Kidney (tissue), 14 donors: Measurements from ENCODE around the gene AGER. TPM values are rescaled to one million over a fixed set of nuclear protein-coding genes. Genes with fewer than 3 reads are reported as not detected.

Experiments
- DNase-seq, 5 donors: peaks; one replicate each; pipeline ENCODE4 v3.0.0-alpha.2; 2013 to 2020
- FAIRE-seq: peaks from 2 replicates; lab custom pipeline; 2012; peaks lifted over from hg19 to GRCh38; lab: Jason Lieb, UNC
- H3K27ac ChIP-seq, 2 donors: one replicate each; pipeline ENCODE4 v1.7.0; 2013; ENCODE audit warnings: low read depth in 2 of 2, low read length in 2 of 2, inconsistent platforms in 1 of 2
- H3K27me3 ChIP-seq: one replicate; pipeline ENCODE4 v1.7.1; 2013; ENCODE audit warnings: low read length, inconsistent platforms; ENCODE audit not compliant: control insufficient read depth, insufficient read depth
- H3K36me3 ChIP-seq, 3 donors: one replicate each; pipeline versions ENCODE4 v1.7.0 to v1.7.1; 2013; ENCODE audit warnings: low read length in 3 of 3, control low read depth in 1 of 3, inconsistent platforms in 1 of 3; ENCODE audit not compliant: insufficient read depth in 3 of 3, control insufficient read depth in 2 of 3
- H3K4me1 ChIP-seq, 3 donors: one replicate each; pipeline versions ENCODE4 v1.7.0 to v1.7.1; 2013; ENCODE audit warnings: low read length in 3 of 3, inconsistent platforms in 1 of 3, low read depth in 1 of 3; ENCODE audit not compliant: control insufficient read depth in 2 of 3, insufficient read depth in 2 of 3
- H3K4me3 ChIP-seq, 3 donors: one replicate each; pipeline versions ENCODE4 v1.7.0 to v1.8.1; 2013; ENCODE audit warnings: low read length in 3 of 3, control low read depth in 1 of 3, inconsistent platforms in 1 of 3
- H3K9ac ChIP-seq, 3 donors: one replicate each; pipeline versions ENCODE4 v1.7.0 to v1.7.1; 2013; ENCODE audit warnings: low read length in 3 of 3, control low read depth in 1 of 3, inconsistent platforms in 1 of 3
- H3K9me3 ChIP-seq, 3 donors: one replicate each; pipeline versions ENCODE4 v1.7.0 to v1.7.1; 2013; ENCODE audit warnings: low read length in 3 of 3, control low read depth in 1 of 3, inconsistent platforms in 1 of 3; ENCODE audit not compliant: control insufficient read depth in 2 of 3, insufficient read depth in 1 of 3
- intact Hi-C: fragments of 100-400 bp; cut with DNase I; formaldehyde crosslinking; loops from one replicate; pipeline ENCODE4 v1.11.1; 2022
- polyA plus RNA-seq: library from polyadenylated mRNA; stranded (reverse); fragments of 350-450 nt; fragmentation: Illumina TruSeq; extraction: RNeasy Lipid Tissue Mini Kit (QIAGEN cat#74804); gene quantifications from one replicate; pipeline ENCODE4 v1.2.3, GENCODE V29; 2014; ENCODE audit warnings: low read depth, low replicate concordance; ENCODE audit not compliant: insufficient read depth
- total RNA-seq: library from RNA; stranded (reverse); fragmentation: NEBNext Ultra II Directional; extraction: Animal tissue kit (Norgen Biotek cat#: 25700); gene quantifications from one replicate; pipeline ENCODE4 v1.2.1, GENCODE V29; 2021
- TF ChIP-seq, protein P1 (sequence below): IDR thresholded peaks from 3 replicates; pipeline ENCODE4 v1.5.1; 2012; ENCODE audit warnings: mild to moderate bottlenecking, moderate library complexity, borderline replicate concordance; ENCODE audit not compliant: insufficient read depth; ENCODE audit errors: extremely low read depth
- donor health status: control.
- donor health status: control.
- donor health status: control.
- donor health status: control.
- donor health status: control.
- donor health status: DM: yes; HTN: yes; CAD: no.
- donor health status: Normal renal cell carcinoma (clear cell type).

AGER gene
- total and polyA plus RNA-seq, 2 donors from 2014 or later = 7.1 to 13.0 TPM

DNA sequence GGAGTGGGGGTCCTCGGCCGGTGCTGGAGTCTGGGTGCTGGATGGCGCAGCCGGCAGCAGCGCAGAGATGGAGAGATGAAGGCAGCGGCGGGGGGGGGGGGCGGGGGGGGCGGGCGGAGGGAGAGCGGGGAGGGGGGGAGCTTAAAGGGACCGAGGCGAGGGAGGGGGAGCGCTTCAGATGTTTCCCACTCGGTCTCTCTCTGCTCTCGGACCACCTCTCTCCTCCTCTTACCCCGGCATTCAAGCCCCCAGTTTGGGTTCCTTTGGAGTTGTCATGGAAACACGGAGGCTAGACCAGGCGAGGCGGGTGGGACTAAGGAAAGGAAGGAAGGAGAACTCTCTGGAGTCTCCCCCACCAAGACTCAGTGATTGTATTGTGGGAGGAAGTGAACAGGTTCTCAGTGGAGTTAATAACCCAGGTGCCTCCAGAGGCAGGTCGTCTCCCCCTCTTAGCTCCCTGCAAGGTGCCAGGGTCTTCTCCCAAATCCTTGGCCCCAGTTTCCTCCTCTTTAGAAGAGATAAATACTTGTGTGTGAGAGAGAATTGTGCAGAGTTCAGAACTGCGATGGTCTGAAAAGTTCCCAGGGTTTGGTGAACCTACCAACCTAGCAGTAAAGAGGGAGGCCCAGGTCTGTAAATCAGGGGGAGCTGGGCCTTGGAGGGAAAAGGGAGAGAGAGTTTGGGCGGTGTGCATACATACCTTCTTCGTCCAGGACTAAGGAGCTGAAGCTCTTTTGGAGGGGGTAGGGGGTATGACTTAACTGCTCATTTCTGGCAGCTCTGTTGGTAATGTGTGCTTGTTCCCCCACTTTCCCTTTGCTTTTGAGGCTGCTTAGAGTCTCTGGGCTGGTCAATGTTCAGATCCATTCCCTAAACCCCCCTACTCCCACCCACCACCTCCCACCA is 31.9 kb downstream of the AGER start, which contains the start of gene PRRT1:
Gene PRRT1 (minus strand): TSS at position 77 of the 906 bp plus-strand sequence. CDS start 112 bp downstream, outside the sequence.
- intact Hi-C loops = no loop called here
- Histone ChIP-seq H3K4me1 (peaks cover 4 to 20% (median 13%) of the 10 kb centered on the region in 3 donors), H3K36me3 (peaks cover 0 to 13% (median 4%) of the 10 kb centered on the region in 3 donors), H3K9me3 (no peaks in the 10 kb centered on the region), H3K27me3 (no peaks in the 10 kb centered on the region), H3K27ac (no peak within 1 kb of the TSS), H3K9ac (peak within 1 kb of the TSS in 2 of 3 donors; percentile 37 to 82), H3K4me3 (peak within 1 kb of the TSS; percentile 36 to 99 (median 96))
- DNase-seq (peak in 3 of 5 donors; percentile 37 to 76 (median 46)), FAIRE-seq (no peak)
- TF ChIP-seq, protein P1, sequence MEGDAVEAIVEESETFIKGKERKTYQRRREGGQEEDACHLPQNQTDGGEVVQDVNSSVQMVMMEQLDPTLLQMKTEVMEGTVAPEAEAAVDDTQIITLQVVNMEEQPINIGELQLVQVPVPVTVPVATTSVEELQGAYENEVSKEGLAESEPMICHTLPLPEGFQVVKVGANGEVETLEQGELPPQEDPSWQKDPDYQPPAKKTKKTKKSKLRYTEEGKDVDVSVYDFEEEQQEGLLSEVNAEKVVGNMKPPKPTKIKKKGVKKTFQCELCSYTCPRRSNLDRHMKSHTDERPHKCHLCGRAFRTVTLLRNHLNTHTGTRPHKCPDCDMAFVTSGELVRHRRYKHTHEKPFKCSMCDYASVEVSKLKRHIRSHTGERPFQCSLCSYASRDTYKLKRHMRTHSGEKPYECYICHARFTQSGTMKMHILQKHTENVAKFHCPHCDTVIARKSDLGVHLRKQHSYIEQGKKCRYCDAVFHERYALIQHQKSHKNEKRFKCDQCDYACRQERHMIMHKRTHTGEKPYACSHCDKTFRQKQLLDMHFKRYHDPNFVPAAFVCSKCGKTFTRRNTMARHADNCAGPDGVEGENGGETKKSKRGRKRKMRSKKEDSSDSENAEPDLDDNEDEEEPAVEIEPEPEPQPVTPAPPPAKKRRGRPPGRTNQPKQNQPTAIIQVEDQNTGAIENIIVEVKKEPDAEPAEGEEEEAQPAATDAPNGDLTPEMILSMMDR = no peak

DNA sequence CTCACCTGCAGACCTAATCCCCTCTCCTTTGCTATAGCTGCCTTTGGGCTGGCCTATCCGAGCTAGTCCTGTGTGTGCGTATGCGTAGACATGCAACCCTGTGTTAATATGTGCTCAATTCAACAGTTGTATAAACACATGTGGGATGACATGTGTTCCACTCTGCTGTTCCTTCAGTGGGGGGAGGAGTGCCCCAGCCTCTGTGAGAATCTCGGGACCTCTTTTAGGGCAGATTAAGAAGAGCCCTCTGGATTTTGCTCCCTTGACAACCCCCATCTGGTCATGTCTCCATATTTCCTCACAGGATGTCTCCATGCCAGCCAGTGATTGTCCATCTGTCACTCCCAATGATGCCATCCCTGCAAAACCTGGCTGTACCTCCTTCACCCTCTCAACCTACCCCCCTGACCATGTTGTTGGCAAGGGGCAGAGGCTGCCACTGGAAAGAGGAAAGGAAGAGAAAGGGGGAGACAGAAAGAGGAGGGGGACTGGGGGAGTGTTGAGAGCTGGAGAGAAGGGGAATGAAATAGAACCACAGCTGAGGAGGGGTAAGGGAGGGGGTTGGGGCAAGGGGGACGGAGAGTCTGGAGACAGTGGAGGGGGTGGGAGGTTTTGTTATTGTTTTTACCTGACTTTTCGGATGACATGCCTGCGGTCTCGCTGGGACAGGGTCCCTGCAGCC is 32.7 kb downstream of the AGER start:
- Histone ChIP-seq H3K36me3 (peaks cover 0 to 6% (median 3%) of the 10 kb centered on the region in 3 donors), H3K9me3 (no peaks in the 10 kb centered on the region), H3K4me3 (peak overlapping the region; percentile 34 to 55 (median 36)), H3K9ac (peak overlapping the region in 1 of 3 donors; percentile 1), H3K27me3 (no peaks in the 10 kb centered on the region), H3K27ac (no peak overlapping the region), H3K4me1 (peaks cover 4 to 20% (median 13%) of the 10 kb centered on the region in 3 donors)
- TF ChIP-seq, protein P1 = no peak
- DNase-seq = peak in 2 of 5 donors; percentile 52 to 69
- intact Hi-C loops = no loop called here
- no peak for FAIRE-seq

DNA sequence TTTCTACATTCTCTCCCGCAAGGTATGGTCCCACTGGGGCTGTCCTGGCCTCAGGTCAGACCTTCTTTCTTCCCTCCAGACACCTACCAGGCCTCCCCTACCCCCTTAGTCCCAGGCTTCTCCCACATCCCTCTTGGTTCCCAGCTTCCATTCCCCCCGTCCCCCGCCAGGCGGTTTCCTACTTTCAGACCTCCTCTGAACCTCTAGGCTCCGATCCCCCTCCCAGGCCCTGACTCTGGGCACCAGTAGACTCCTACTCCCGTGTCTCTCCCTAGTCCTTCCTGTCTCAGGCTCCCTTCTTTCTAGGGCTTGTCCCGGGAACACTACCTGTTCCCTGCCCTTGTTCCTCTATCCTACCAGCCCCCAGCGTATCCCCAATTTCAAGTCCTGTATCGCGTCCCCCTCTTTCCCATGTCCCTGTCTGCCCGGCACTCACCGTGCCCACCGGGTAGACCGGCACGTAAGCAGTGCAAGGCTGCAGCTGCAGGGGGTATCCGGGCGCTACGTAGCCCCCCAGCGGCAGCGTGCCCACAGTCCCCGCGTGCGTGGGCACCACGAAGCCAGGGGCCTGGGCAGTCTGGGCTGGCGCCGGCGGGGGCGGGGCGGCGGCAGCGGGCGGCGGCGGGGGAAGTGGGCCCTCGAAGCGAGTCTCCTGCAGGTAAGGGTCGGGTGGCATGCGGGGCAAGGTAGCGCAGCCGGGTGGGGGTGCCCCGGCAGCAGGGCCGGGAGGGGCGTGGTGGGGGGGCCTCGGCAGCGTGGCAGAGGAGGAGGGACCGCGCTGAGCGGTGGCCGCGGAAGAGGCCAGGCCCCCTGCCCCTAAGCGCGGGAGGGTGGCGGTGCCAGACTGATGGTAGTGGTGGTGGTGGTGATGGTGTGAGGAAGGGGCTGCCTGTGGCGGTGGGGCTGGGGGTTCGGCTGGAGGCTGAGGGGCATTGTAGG is 33.9 kb downstream of the AGER start:
- H3K36me3 ChIP-seq = no peaks in the 10 kb centered on the region
- H3K9ac ChIP-seq = no peak overlapping the region
- H3K4me3 ChIP-seq = no peak overlapping the region
- TF ChIP-seq, protein P1 = no peak
- intact Hi-C loops = no loop called here
- DNase-seq (peak in 4 of 5 donors; percentile 18 to 73 (median 30)), FAIRE-seq (no peak)
- no peaks in the 10 kb centered on the region for H3K27me3 ChIP-seq
- peaks cover 4 to 15% (median 13%) of the 10 kb centered on the region in 3 donors for H3K4me1 ChIP-seq
- no peaks in the 10 kb centered on the region for H3K9me3 ChIP-seq
- H3K27ac ChIP-seq = no peak overlapping the region
